Vagina (tissue), 2 donors: ENCODE results near the gene ERBB3.
"Not testable (repeated sequence)": the region's sequence is repeated elsewhere in the genome, so short reads cannot be mapped to it uniquely, and the experiment has no call there.

Source experiments
- CTCF ChIP-seq, 3 experiments: fragments of 450-650 bp in 2 of 3; fragments of 200-600 bp in 1 of 3; sonication (generic) in 1 of 3; IDR thresholded peaks; one replicate each; pipeline ENCODE4 v1.5.1; 2017 to 2019; ENCODE audit warnings: antibody characterized with exemption in 3 of 3, mild to moderate bottlenecking in 2 of 3, moderate library complexity in 2 of 3
- POLR2A ChIP-seq, 2 donors: fragments of 450-650 bp; IDR thresholded peaks; one replicate each; pipeline ENCODE4 v1.6.1; 2017; ENCODE audit warnings: antibody characterized with exemption in 2 of 2, mild to moderate bottlenecking in 2 of 2, moderate library complexity in 2 of 2

GRCh38 chr12:56059964-56060363 lies 20.0 kb upstream of the ERBB3 start:
- not testable (repeated sequence) for TF ChIP-seq CTCF, POLR2A (IDR thresholded peaks at IDR 0.05)
